PC-3 (cell line): ENCODE results near the gene BTG4.

Experiments used
- EZH2 ChIP-seq: fragments of 300-600 bp; sonication (generic); IDR thresholded peaks from one replicate; pipeline ENCODE4 v1.6.1; 2017; ENCODE audit warnings: antibody characterized with exemption, mild to moderate bottlenecking, low read length; ENCODE audit not compliant: unreplicated experiment
- EZH2phosphoT487 ChIP-seq: fragments of 300-600 bp; sonication (generic); IDR thresholded peaks from 2 replicates; pipeline ENCODE4 v1.6.1; 2018; ENCODE audit warnings: mild to moderate bottlenecking, antibody characterized with exemption, low read length, borderline replicate concordance
- TF ChIP-seq, protein P1 (sequence below): fragments of 300-600 bp; sonication (generic); conservative IDR thresholded peaks from 2 replicates; pipeline ENCODE4 v1.5.1; 2017; ENCODE audit warnings: antibody characterized with exemption, low read depth, mild to moderate bottlenecking, low read length

GRCh38 chr11:111479666-111480065 is 32.5 kb downstream of the BTG4 start:
- TF ChIP-seq, protein P1, sequence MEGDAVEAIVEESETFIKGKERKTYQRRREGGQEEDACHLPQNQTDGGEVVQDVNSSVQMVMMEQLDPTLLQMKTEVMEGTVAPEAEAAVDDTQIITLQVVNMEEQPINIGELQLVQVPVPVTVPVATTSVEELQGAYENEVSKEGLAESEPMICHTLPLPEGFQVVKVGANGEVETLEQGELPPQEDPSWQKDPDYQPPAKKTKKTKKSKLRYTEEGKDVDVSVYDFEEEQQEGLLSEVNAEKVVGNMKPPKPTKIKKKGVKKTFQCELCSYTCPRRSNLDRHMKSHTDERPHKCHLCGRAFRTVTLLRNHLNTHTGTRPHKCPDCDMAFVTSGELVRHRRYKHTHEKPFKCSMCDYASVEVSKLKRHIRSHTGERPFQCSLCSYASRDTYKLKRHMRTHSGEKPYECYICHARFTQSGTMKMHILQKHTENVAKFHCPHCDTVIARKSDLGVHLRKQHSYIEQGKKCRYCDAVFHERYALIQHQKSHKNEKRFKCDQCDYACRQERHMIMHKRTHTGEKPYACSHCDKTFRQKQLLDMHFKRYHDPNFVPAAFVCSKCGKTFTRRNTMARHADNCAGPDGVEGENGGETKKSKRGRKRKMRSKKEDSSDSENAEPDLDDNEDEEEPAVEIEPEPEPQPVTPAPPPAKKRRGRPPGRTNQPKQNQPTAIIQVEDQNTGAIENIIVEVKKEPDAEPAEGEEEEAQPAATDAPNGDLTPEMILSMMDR: peak; percentile 40; the same call in 1 of the 2 replicates
- TF ChIP-seq EZH2phosphoT487: no peak
- TF ChIP-seq EZH2: no peak
